A673 (cell line): Measurements from ENCODE around the gene AMBRA1. TPM values are rescaled to one million over a fixed set of nuclear protein-coding genes. Genes with fewer than 3 reads are reported as not detected.

Source experiments
- BruUV-seq: library from RNA; stranded (reverse); fragments of 400-500 nt; replicated peaks from 2 replicates; lab custom pipeline; 2021; lab: Mats Ljungman, UMichigan
- CTCF ChIA-PET: fragments of 300-600 bp; sonication (Branson Sonifier 250); formaldehyde crosslinking; loops from one replicate; lab custom pipeline; 2022; ENCODE audit warnings: antibody characterized with exemption; lab: Charles Lee
- POLR2A ChIA-PET: fragments of 300-600 bp; sonication (Branson Sonifier 250); formaldehyde crosslinking; loops from one replicate; lab custom pipeline; 2022; ENCODE audit warnings: antibody characterized with exemption; ENCODE audit not compliant: low non-redundant PET; lab: Charles Lee
- DNase-seq: peaks from one replicate; pipeline ENCODE4 v3.0.0-alpha.2; 2015; ENCODE audit warnings: low spot score
- H3K27ac ChIP-seq: fragments of 200-600 bp; sonication (generic); 2 replicates; pipeline ENCODE4 v1.5.1; 2016; ENCODE audit warnings: mixed run types, low read depth, mild to moderate bottlenecking, mixed read lengths, antibody characterized with exemption, low read length; ENCODE audit not compliant: poor library complexity, severe bottlenecking
- H3K27me3 ChIP-seq: fragments of 200-600 bp; sonication (generic); replicated peaks from 2 replicates; pipeline ENCODE4 v1.6.1; 2017; ENCODE audit warnings: mixed run types, low read depth, mild to moderate bottlenecking, mixed read lengths, antibody characterized with exemption, low read length; ENCODE audit not compliant: insufficient read depth, poor library complexity
- H3K36me3 ChIP-seq: fragments of 200-600 bp; sonication (generic); 2 replicates; pipeline ENCODE4 v1.6.1; 2016; ENCODE audit warnings: mixed run types, mild to moderate bottlenecking, mixed read lengths, antibody characterized with exemption, low read length; ENCODE audit not compliant: insufficient read depth, poor library complexity, severe bottlenecking
- H3K4me1 ChIP-seq: fragments of 200-600 bp; sonication (generic); 2 replicates; pipeline ENCODE4 v1.6.1; 2017; ENCODE audit warnings: mixed run types, mild to moderate bottlenecking, mixed read lengths, antibody characterized with exemption, low read length; ENCODE audit not compliant: insufficient read depth, poor library complexity, severe bottlenecking
- H3K4me3 ChIP-seq: fragments of 200-600 bp; sonication (generic); 2 replicates; pipeline ENCODE4 v1.5.1; 2016; ENCODE audit warnings: low read depth, mixed run types, mild to moderate bottlenecking, mixed read lengths, low read length; ENCODE audit not compliant: poor library complexity, severe bottlenecking
- H3K9me3 ChIP-seq: fragments of 200-600 bp; sonication (generic); 2 replicates; pipeline ENCODE4 v1.6.1; 2016; ENCODE audit warnings: mixed run types, low read depth, mild to moderate bottlenecking, mixed read lengths, antibody characterized with exemption, low read length; ENCODE audit not compliant: poor library complexity, severe bottlenecking
- CTCF ChIP-seq: fragments of 300-800, 200-600 bp; sonication (generic); conservative IDR thresholded peaks from 2 replicates; pipeline ENCODE4 v1.5.1; 2017; ENCODE audit warnings: low read depth, mild to moderate bottlenecking, antibody characterized with exemption, low read length, moderate library complexity, mixed read lengths
- EZH2 ChIP-seq: fragments of 200-600 bp; sonication (generic); IDR thresholded peaks from 2 replicates; pipeline ENCODE4 v1.6.1; 2017; ENCODE audit warnings: borderline replicate concordance, low read depth, mild to moderate bottlenecking, mixed read lengths, antibody characterized with exemption, low read length; ENCODE audit not compliant: poor library complexity, severe bottlenecking
- intact Hi-C: fragments of 100-400 bp; cut with micrococcal nuclease; formaldehyde crosslinking; loops from one replicate; pipeline ENCODE4 v1.10.0; 2022; ENCODE audit not compliant: unreplicated experiment
- total RNA-seq: library from RNA; stranded (reverse); gene quantifications from 2 replicates; pipeline ENCODE4 v1.2.3, GENCODE V29; 2021

AMBRA1 gene
- total RNA-seq, 1 experiment from 2014 or later = 78.1 TPM

- no TSS peak for BruUV-seq
- Histone ChIP-seq H3K27ac (no peak overlapping the region), H3K4me1 (no peaks in the 10 kb centered on the region), H3K36me3 (no peaks in the 10 kb centered on the region), H3K27me3 (no peaks in the 10 kb centered on the region), H3K4me3 (no peak overlapping the region), H3K9me3 (no peaks in the 10 kb centered on the region)
- ChIA-PET CTCF (interaction anchor here (1.3 to 2.0 kb wide), 2 partner anchors 10 to 49 kb away, joined by 4 to 10 read pairs; no protein-coding TSS in a partner anchor), POLR2A (no interaction called here)
- DNase-seq = no peak
- TF ChIP-seq CTCF (no peak), EZH2 (no peak)
- intact Hi-C loops = no loop called here
Observed at GRCh38 chr11:46480166-46480726, 113.6 kb downstream of the AMBRA1 start.

- Histone ChIP-seq H3K27me3 (no peaks in the 10 kb centered on the region), H3K27ac (no peak overlapping the region), H3K4me1 (no peaks in the 10 kb centered on the region), H3K4me3 (no peak overlapping the region), H3K36me3 (no peaks in the 10 kb centered on the region), H3K9me3 (no peaks in the 10 kb centered on the region)
- intact Hi-C loops = no loop called here
- no peak for TF ChIP-seq EZH2
- TF ChIP-seq CTCF = no peak
- ChIA-PET POLR2A (no interaction called here), CTCF (interaction anchor here (1.3 to 2.0 kb wide), 2 partner anchors 10 to 50 kb away, joined by 4 to 10 read pairs; no protein-coding TSS in a partner anchor)
- DNase-seq = no peak
- BruUV-seq = no TSS peak
Observed at GRCh38 chr11:46479601-46480000, 114.2 kb downstream of the AMBRA1 start.

DNA sequence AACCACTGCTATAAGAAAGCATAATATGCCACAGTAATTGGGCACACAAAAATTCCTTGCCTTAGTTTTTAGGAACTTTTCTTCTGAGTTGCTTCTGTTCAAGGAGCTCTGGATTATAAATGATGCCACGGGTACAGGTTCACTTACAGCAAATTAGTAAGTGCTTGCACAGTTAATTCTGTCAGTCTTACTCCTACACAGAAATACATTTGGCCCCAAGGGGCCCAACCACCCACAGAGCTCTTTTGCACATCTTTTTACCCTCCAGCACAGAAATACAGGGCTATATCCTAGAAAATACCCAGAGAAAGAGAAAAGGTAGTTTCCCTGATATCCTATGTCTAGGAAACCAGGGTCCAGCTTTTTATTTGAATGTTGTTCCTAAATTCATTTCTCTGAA lies 115.6 kb downstream of the AMBRA1 start:
- no peaks in the 10 kb centered on the region for H3K27me3 ChIP-seq
- no peak overlapping the region for H3K27ac ChIP-seq
- POLR2A ChIA-PET = interaction anchor here (0.5 kb wide), 1 partner anchor 183 kb away, joined by 5 read pairs; no protein-coding TSS in a partner anchor
- no peaks in the 10 kb centered on the region for H3K36me3 ChIP-seq
- DNase-seq = no peak
- no peaks in the 10 kb centered on the region for H3K9me3 ChIP-seq
- CTCF ChIA-PET = interaction anchor here (0.6 to 0.8 kb wide), 2 partner anchors 12 to 60 kb away, joined by 3 read pairs; no protein-coding TSS in a partner anchor
- no peak overlapping the region for H3K4me3 ChIP-seq
- intact Hi-C loops = no loop called here
- no peak for TF ChIP-seq EZH2
- no peak for TF ChIP-seq CTCF
- no TSS peak for BruUV-seq
- H3K4me1 ChIP-seq = no peaks in the 10 kb centered on the region
